Thymus (tissue), 11 donors: ENCODE measurements around the gene NPR1. TPM values are rescaled to one million over a fixed set of nuclear protein-coding genes. Genes with fewer than 3 reads are reported as not detected.
"Not testable (repeated sequence)": the region's sequence is repeated elsewhere in the genome, so short reads cannot be mapped to it uniquely, and the experiment has no call there.

Experiments used
- DNase-seq, 9 donors: peaks; one replicate each; pipeline ENCODE4 v3.0.0-alpha.2; 2013; ENCODE audit warnings: low spot score in 9 of 9, low read depth in 6 of 9, missing footprints in 1 of 9
- H3K27ac ChIP-seq, 2 donors: one replicate each; pipeline ENCODE4 v1.5.1; 2013; ENCODE audit warnings: control low read depth in 1 of 2, low read depth in 1 of 2, low read length in 1 of 2, mild to moderate bottlenecking in 1 of 2, moderate library complexity in 1 of 2
- H3K27me3 ChIP-seq, 2 donors: one replicate each; pipeline ENCODE4 v1.5.1; 2013; ENCODE audit warnings: low read length in 1 of 2; ENCODE audit not compliant: control insufficient read depth in 2 of 2, insufficient read depth in 1 of 2
- H3K36me3 ChIP-seq, 2 donors: one replicate each; pipeline ENCODE4 v1.5.1; 2013; ENCODE audit warnings: low read length in 1 of 2, mild to moderate bottlenecking in 1 of 2, moderate library complexity in 1 of 2; ENCODE audit not compliant: control insufficient read depth in 2 of 2, insufficient read depth in 2 of 2
- H3K4me1 ChIP-seq, 2 donors: one replicate each; pipeline ENCODE4 v1.5.1; 2013; ENCODE audit warnings: low read length in 2 of 2; ENCODE audit not compliant: control insufficient read depth in 2 of 2, insufficient read depth in 2 of 2
- H3K4me3 ChIP-seq, 2 donors: one replicate each; pipeline ENCODE4 v1.5.1; 2013; ENCODE audit warnings: low read length in 2 of 2, control low read depth in 1 of 2, mild to moderate bottlenecking in 1 of 2
- H3K9me3 ChIP-seq, 2 donors: one replicate each; pipeline ENCODE4 v1.5.1; 2013; ENCODE audit warnings: low read length in 1 of 2, mild to moderate bottlenecking in 1 of 2; ENCODE audit not compliant: control insufficient read depth in 2 of 2, insufficient read depth in 1 of 2
- WGBS: extraction: QIAGEN DNeasy Blood & Tissue Kit; methylation state at CpG from one replicate; pipeline ENCODE4 v1.1.7; 2013; 5-methylcytosine and 5-hydroxymethylcytosine counted together
- polyA plus RNA-seq: library from polyadenylated mRNA; stranded (reverse); fragments of 200-250 nt; gene quantifications from one replicate; pipeline ENCODE4 v1.2.3, GENCODE V29; 2013
- total RNA-seq: library from RNA; stranded (reverse); fragments of 120-200 nt; gene quantifications from one replicate; pipeline ENCODE4 v1.2.4, GENCODE V29; 2013
- donor health status: healthy.

NPR1 gene
- total and polyA plus RNA-seq, 2 donors: 2.5 to 10.1 TPM

GRCh38 chr1:153697191-153698019, 18.9 kb downstream of the NPR1 start:
- no peak for DNase-seq
- Histone ChIP-seq H3K27me3 (peaks cover 0 to 21% of the 10 kb centered on the region in 2 donors), H3K4me3 (no peak overlapping the region), H3K36me3 (no peaks in the 10 kb centered on the region), H3K27ac (peak overlapping the region in 1 of 2 donors; percentile 50), H3K4me1 (peaks cover 0 to 10% of the 10 kb centered on the region in 2 donors), H3K9me3 (no peaks in the 10 kb centered on the region)
- WGBS: 86% methylated on average over 12 of the region's 12 CpGs

- peak overlapping the region in 1 of 2 donors; percentile 50 for H3K27ac ChIP-seq
- peaks cover 0 to 20% of the 10 kb centered on the region in 2 donors for H3K27me3 ChIP-seq
- peak overlapping the region in 1 of 2 donors; percentile 7 for H3K4me3 ChIP-seq
- H3K4me1 ChIP-seq: peaks cover 0 to 10% of the 10 kb centered on the region in 2 donors
- H3K36me3 ChIP-seq: no peaks in the 10 kb centered on the region
- H3K9me3 ChIP-seq: no peaks in the 10 kb centered on the region
- WGBS: 39% methylated on average over 29 of the region's 29 CpGs
- DNase-seq: no peak
Measured at GRCh38 chr1:153698020-153698922, 19.8 kb downstream of the NPR1 start.

- Histone ChIP-seq H3K9me3 (no peaks in the 10 kb centered on the region), H3K4me3 (no peak overlapping the region), H3K27ac (no peak overlapping the region), H3K36me3 (no peaks in the 10 kb centered on the region), H3K27me3 (peaks cover 0 to 15% of the 10 kb centered on the region in 2 donors), H3K4me1 (peaks cover 0 to 10% of the 10 kb centered on the region in 2 donors)
- no peak for DNase-seq
- WGBS: 99% methylated on average over 6 of the region's 6 CpGs
Measured at GRCh38 chr1:153698923-153699714, 20.6 kb downstream of the NPR1 start.

GRCh38 chr1:153699768-153700167, 21.3 kb downstream of the NPR1 start:
- no peak for DNase-seq
- H3K36me3 ChIP-seq: no peaks in the 10 kb centered on the region
- 98% methylated on average over 6 of the region's 6 CpGs for WGBS
- no peak overlapping the region for H3K27ac ChIP-seq
- H3K27me3 ChIP-seq: peaks cover 0 to 15% of the 10 kb centered on the region in 2 donors
- no peak overlapping the region for H3K4me3 ChIP-seq
- H3K4me1 ChIP-seq: peaks cover 0 to 10% of the 10 kb centered on the region in 2 donors
- no peaks in the 10 kb centered on the region for H3K9me3 ChIP-seq

- H3K27ac ChIP-seq: no peak overlapping the region
- H3K4me3 ChIP-seq: no peak overlapping the region
- WGBS: 91% methylated on average over 9 of the region's 9 CpGs
Measured at GRCh38 chr1:153705484-153705883, 27.0 kb downstream of the NPR1 start.

GRCh38 chr1:153711026-153711425, 32.5 kb downstream of the NPR1 start:
- Histone ChIP-seq H3K9me3 (no peaks in the 10 kb centered on the region), H3K4me1 (no peaks in the 10 kb centered on the region), H3K4me3 (no peak overlapping the region), H3K27ac (no peak overlapping the region), H3K27me3 (no peaks in the 10 kb centered on the region), H3K36me3 (no peaks in the 10 kb centered on the region)
- 81% methylated on average over 7 of the region's 7 CpGs for WGBS
- DNase-seq: no peak

More at GRCh38 chr1:153705484-153705883, 27.0 kb downstream of the NPR1 start:
- Histone ChIP-seq H3K36me3 (no peaks in the 10 kb centered on the region), H3K4me1 (no peaks in the 10 kb centered on the region), H3K27me3 (no peaks in the 10 kb centered on the region), H3K9me3 (no peaks in the 10 kb centered on the region)
- no peak for DNase-seq

GRCh38 chr1:153716211-153716610, 37.7 kb downstream of the NPR1 start:
- not testable (repeated sequence) for H3K4me3 ChIP-seq, DNase-seq, H3K36me3 ChIP-seq, H3K4me1 ChIP-seq, H3K9me3 ChIP-seq, H3K27me3 ChIP-seq, H3K27ac ChIP-seq
- WGBS: 96% methylated on average over 5 of the region's 5 CpGs

GRCh38 chr1:153717330-153717729, 38.8 kb downstream of the NPR1 start:
- no peaks in the 10 kb centered on the region for H3K4me1 ChIP-seq
- peaks cover 0 to 3% of the 10 kb centered on the region in 2 donors for H3K9me3 ChIP-seq
- no peak overlapping the region for H3K27ac ChIP-seq
- H3K4me3 ChIP-seq: no peak overlapping the region
- DNase-seq: no peak
- 94% methylated on average over 3 of the region's 3 CpGs for WGBS
- no peaks in the 10 kb centered on the region for H3K36me3 ChIP-seq
- H3K27me3 ChIP-seq: no peaks in the 10 kb centered on the region
